H1 (cell line): ENCODE results near the gene SDHAF4. TPM values are rescaled to one million over a fixed set of nuclear protein-coding genes. Genes with fewer than 3 reads are reported as not detected.

ENCODE experiments used
- CTCF ChIA-PET: fragments of 300-600 bp; sonication (Branson Sonifier 250); formaldehyde crosslinking; loops from one replicate; lab custom pipeline; 2021; ENCODE audit not compliant: partially characterized antibody; lab: Charles Lee
- POLR2A ChIA-PET: fragments of 300-600 bp; sonication (Branson Sonifier 250); formaldehyde crosslinking; loops from one replicate; lab custom pipeline; 2021; ENCODE audit warnings: inconsistent platforms; ENCODE audit not compliant: partially characterized antibody; lab: Charles Lee
- DNase-seq, 2 experiments: peaks; one replicate each; pipeline versions ENCODE4 v3.0.0 to v3.0.0-alpha.2; 2010 to 2022; ENCODE audit warnings: low spot score in 2 of 2, low read depth in 1 of 2, mixed read lengths in 1 of 2
- FAIRE-seq: peaks from 2 replicates; lab custom pipeline; 2011; peaks lifted over from hg19 to GRCh38; lab: Jason Lieb, UNC
- H2AFZ ChIP-seq: 2 replicates; pipeline ENCODE4 v1.8.1; 2012; ENCODE audit warnings: low read length, inconsistent platforms
- H2AK5ac ChIP-seq: 2 replicates; pipeline ENCODE4 v1.6.1; 2013; ENCODE audit warnings: low read depth, low read length
- H2BK120ac ChIP-seq: replicated peaks from 2 replicates; pipeline ENCODE3; 2013; ENCODE audit warnings: low read depth, low read length, inconsistent platforms
- H2BK12ac ChIP-seq: 2 replicates; pipeline ENCODE4 v1.6.1; 2013; ENCODE audit warnings: low read depth, low read length
- H2BK15ac ChIP-seq: 2 replicates; pipeline ENCODE4 v1.6.1; 2013; ENCODE audit warnings: low read length
- H2BK20ac ChIP-seq: 2 replicates; pipeline ENCODE4 v1.6.1; 2013; ENCODE audit warnings: low read length
- H2BK5ac ChIP-seq: 2 replicates; pipeline ENCODE4 v1.6.1; 2013; ENCODE audit warnings: low read depth, low read length
- H3K14ac ChIP-seq: 2 replicates; pipeline ENCODE4 v1.6.1; 2013; ENCODE audit warnings: inconsistent platforms; ENCODE audit not compliant: insufficient read length
- H3K18ac ChIP-seq: 2 replicates; pipeline ENCODE4 v1.6.1; 2013; ENCODE audit warnings: low read length; ENCODE audit errors: extremely low read depth
- H3K23ac ChIP-seq: 2 replicates; pipeline ENCODE4 v1.6.1; 2013; ENCODE audit warnings: inconsistent platforms; ENCODE audit not compliant: insufficient read length
- H3K23me2 ChIP-seq: 2 replicates; pipeline ENCODE4 v1.6.1; 2013; ENCODE audit warnings: low read depth, low read length
- H3K27ac ChIP-seq: 2 replicates; pipeline ENCODE4 v1.6.1; 2011; ENCODE audit warnings: low read depth, low read length, inconsistent platforms
- H3K27me3 ChIP-seq, 4 experiments: replicated peaks in 1 of 4; 1 replicate in 1 of 4; 2 replicates in 3 of 4; pipeline versions ENCODE4 v1.6.1 to v1.8.1; 2011 to 2013; ENCODE audit warnings: low read length in 3 of 4, mild to moderate bottlenecking in 3 of 4, inconsistent platforms in 2 of 4, mixed read lengths in 2 of 4, moderate library complexity in 1 of 4; ENCODE audit not compliant: control insufficient read depth in 3 of 4, insufficient read depth in 3 of 4; ENCODE audit errors: extremely low read depth in 1 of 4
- H3K36me3 ChIP-seq, 4 experiments: 2 replicates each; pipeline versions ENCODE4 v1.6.1 to v1.8.1; 2011 to 2013; ENCODE audit warnings: mild to moderate bottlenecking in 4 of 4, low read length in 3 of 4, moderate library complexity in 2 of 4, control low read depth in 1 of 4, inconsistent platforms in 1 of 4; ENCODE audit not compliant: insufficient read depth in 4 of 4, control insufficient read depth in 2 of 4
- H3K4ac ChIP-seq: replicated peaks from 2 replicates; pipeline ENCODE3; 2013; ENCODE audit warnings: low read length, low read depth, mixed read lengths, inconsistent platforms; ENCODE audit not compliant: insufficient read length
- H3K4me1 ChIP-seq, 4 experiments: replicated peaks in 1 of 4; 1 replicate in 1 of 4; 2 replicates in 3 of 4; pipeline versions ENCODE4 v1.6.1 to v1.8.1; 2011 to 2013; ENCODE audit warnings: low read length in 3 of 4, inconsistent platforms in 2 of 4, mixed read lengths in 1 of 4; ENCODE audit not compliant: insufficient read depth in 4 of 4, control insufficient read depth in 3 of 4
- H3K4me2 ChIP-seq, 2 experiments: 2 replicates each; pipeline versions ENCODE4 v1.6.1 to v1.8.1; 2011 to 2013; ENCODE audit warnings: low read depth in 2 of 2, low read length in 2 of 2, control low read depth in 1 of 2, inconsistent platforms in 1 of 2, mild to moderate bottlenecking in 1 of 2; ENCODE audit not compliant: insufficient read depth in 1 of 2
- H3K4me3 ChIP-seq, 4 experiments: fragments of 200-600, 300-600 bp in 1 of 4; sonication (generic), shearing (Covaris generic), sonication (Bioruptor Twin) in 1 of 4; 2 replicates each; pipeline versions ENCODE4 v1.5.1 to v1.8.1; 2011 to 2016; ENCODE audit warnings: low read length in 4 of 4, low read depth in 3 of 4, control low read depth in 2 of 4, inconsistent platforms in 2 of 4, mild to moderate bottlenecking in 2 of 4, mixed read lengths in 1 of 4, moderate library complexity in 1 of 4; ENCODE audit not compliant: insufficient read depth in 2 of 4; ENCODE audit errors: extremely low read depth in 1 of 4
- H3K56ac ChIP-seq: replicated peaks from 2 replicates; pipeline ENCODE3; 2013; ENCODE audit warnings: low read depth, mild to moderate bottlenecking, mixed read lengths, low read length, inconsistent platforms; ENCODE audit not compliant: insufficient read length
- H3K79me1 ChIP-seq: 2 replicates; pipeline ENCODE4 v1.6.1; 2013; ENCODE audit warnings: low read depth, low read length, control low read depth
- H3K79me2 ChIP-seq, 2 experiments: 2 replicates each; pipeline versions ENCODE4 v1.6.1 to v1.8.1; 2012 to 2013; ENCODE audit warnings: low read length in 2 of 2, mild to moderate bottlenecking in 2 of 2, inconsistent platforms in 1 of 2; ENCODE audit not compliant: insufficient read depth in 2 of 2, control insufficient read depth in 1 of 2
- H3K9ac ChIP-seq, 4 experiments: replicated peaks in 1 of 4; 1 replicate in 1 of 4; 2 replicates in 3 of 4; pipeline versions ENCODE4 v1.6.1 to v1.8.1; 2011 to 2013; ENCODE audit warnings: low read depth in 3 of 4, low read length in 3 of 4, control low read depth in 2 of 4, mild to moderate bottlenecking in 2 of 4, moderate library complexity in 2 of 4, inconsistent platforms in 1 of 4; ENCODE audit errors: extremely low read depth in 1 of 4
- H3K9me3 ChIP-seq, 2 experiments: 2 replicates each; pipeline versions ENCODE4 v1.6.1 to v1.8.1; 2012 to 2013; ENCODE audit warnings: mild to moderate bottlenecking in 2 of 2, moderate library complexity in 2 of 2, control low read depth in 1 of 2, inconsistent platforms in 1 of 2, low read depth in 1 of 2, low read length in 1 of 2, mixed read lengths in 1 of 2; ENCODE audit not compliant: insufficient read depth in 2 of 2
- H4K20me1 ChIP-seq, 2 experiments: replicated peaks in 1 of 2; 2 replicates each; pipeline versions ENCODE3 to v1.8.1; 2011 to 2013; ENCODE audit warnings: inconsistent platforms in 2 of 2, low read length in 2 of 2, mild to moderate bottlenecking in 1 of 2; ENCODE audit not compliant: insufficient read depth in 2 of 2, control insufficient read depth in 1 of 2
- H4K5ac ChIP-seq: 2 replicates; pipeline ENCODE4 v1.6.1; 2013; ENCODE audit warnings: low read length, low read depth, mixed read lengths, inconsistent platforms; ENCODE audit not compliant: insufficient read length
- H4K8ac ChIP-seq: 2 replicates; pipeline ENCODE4 v1.8.0; 2013; ENCODE audit warnings: mild to moderate bottlenecking, moderate library complexity, low read length, inconsistent platforms; ENCODE audit not compliant: insufficient read depth; ENCODE audit errors: extremely low read depth
- H4K91ac ChIP-seq: replicated peaks from 2 replicates; pipeline ENCODE3; 2013; ENCODE audit warnings: low read length, mixed read lengths, inconsistent platforms; ENCODE audit not compliant: insufficient read length
- HDAC6 ChIP-seq: IDR thresholded peaks from one replicate; pipeline ENCODE4 v1.7.1; 2012; ENCODE audit warnings: low read depth, mild to moderate bottlenecking, inconsistent platforms, low read length, moderate library complexity
- POLR2A ChIP-seq, 2 experiments: IDR thresholded peaks; 1 replicate in 1 of 2; 2 replicates in 1 of 2; pipeline ENCODE4 v1.6.1; 2011; ENCODE audit warnings: low read depth in 2 of 2, low read length in 2 of 2, mild to moderate bottlenecking in 2 of 2; ENCODE audit errors: control extremely low read depth in 1 of 2
- RAD21 ChIP-seq, 2 experiments: IDR thresholded peaks in 1 of 2; conservative IDR thresholded peaks in 1 of 2; 2 replicates each; pipeline ENCODE4 v1.6.1; 2011; ENCODE audit warnings: low read depth in 2 of 2, low read length in 2 of 2, improper control_type of control experiment in 1 of 2, inconsistent platforms in 1 of 2, mild to moderate bottlenecking in 1 of 2, moderate library complexity in 1 of 2
- SIX5 ChIP-seq: IDR thresholded peaks from 2 replicates; pipeline ENCODE4 v1.6.1; 2011; ENCODE audit warnings: mild to moderate bottlenecking, low read depth, low read length
- SP2 ChIP-seq: IDR thresholded peaks from 2 replicates; pipeline ENCODE4 v1.6.1; 2012; ENCODE audit warnings: mild to moderate bottlenecking, low read length, inconsistent platforms
- TAF7 ChIP-seq: optimal IDR thresholded peaks from 2 replicates; pipeline ENCODE3; 2011; ENCODE audit warnings: low read depth, mild to moderate bottlenecking, inconsistent platforms, low read length, moderate library complexity, borderline replicate concordance
- TBP ChIP-seq: IDR thresholded peaks from 2 replicates; pipeline ENCODE4 v1.6.1; 2011; ENCODE audit warnings: low read depth, low read length, improper control_type of control experiment
- YY1 ChIP-seq: IDR thresholded peaks from 2 replicates; pipeline ENCODE4 v1.6.1; 2011; ENCODE audit warnings: low read depth, mild to moderate bottlenecking, low read length
- ZNF274 ChIP-seq: IDR thresholded peaks from 2 replicates; pipeline ENCODE4 v1.7.0; 2012; ENCODE audit warnings: low read length, borderline replicate concordance; ENCODE audit errors: extremely low read depth
- WGBS, 2 experiments: shearing (Covaris generic) in 1 of 2; methylation state at CpG; one replicate each; pipeline versions ENCODE4 v1.1.6 to v1.1.7; 2013 to 2015; ENCODE audit warnings: low lambda C conversion rate in 2 of 2, mixed read lengths in 2 of 2, inconsistent platforms in 1 of 2, low coverage in 1 of 2, missing lambda C conversion rate in 1 of 2; ENCODE audit not compliant: insufficient replicate concordance in 2 of 2, insufficient coverage in 1 of 2, insufficient read length in 1 of 2; ENCODE audit errors: extremely low coverage in 1 of 2, missing lambda C conversion rate in 1 of 2; 5-methylcytosine and 5-hydroxymethylcytosine counted together
- polyA plus RNA-seq, 7 experiments: library from polyadenylated mRNA; depleted of rRNA in 3 of 7; stranded (reverse) in 5 of 7; unstranded in 2 of 7; fragments of >200 nt in 5 of 7; fragments of 200-250 nt in 2 of 7; gene quantifications; 1 replicate in 5 of 7; 2 replicates in 1 of 7; 4 replicates in 1 of 7; pipeline versions ENCODE4 v1.2.1 to v1.2.3, GENCODE V29; 2011 to 2013; ENCODE audit warnings: missing spikeins in 2 of 7, mixed read lengths in 2 of 7
- total RNA-seq: library from RNA; stranded (reverse); fragmentation: NEBNext Ultra II Directional; extraction: Animal tissue kit (Norgen Biotek cat#: 25700); gene quantifications from 2 replicates; pipeline ENCODE4 v1.2.1, GENCODE V29; 2021
- TF ChIP-seq, protein P1 (sequence below): IDR thresholded peaks from 2 replicates; pipeline ENCODE4 v1.6.1; 2012; ENCODE audit warnings: inconsistent platforms
- TF ChIP-seq, protein P2 (sequence below): IDR thresholded peaks from 2 replicates; pipeline ENCODE4 v1.6.1; 2012; ENCODE audit warnings: low read length, inconsistent platforms
- TF ChIP-seq, protein P3 (sequence below): IDR thresholded peaks from 2 replicates; pipeline ENCODE4 v1.6.1; 2011; ENCODE audit warnings: low read length, improper control_type of control experiment

SDHAF4 gene
- total and polyA plus RNA-seq, 2 of the 8 experiments (the other 6 are each of a cell fraction or from before 2014, with no cell fraction given): 9.8 to 14.9 TPM

DNA sequence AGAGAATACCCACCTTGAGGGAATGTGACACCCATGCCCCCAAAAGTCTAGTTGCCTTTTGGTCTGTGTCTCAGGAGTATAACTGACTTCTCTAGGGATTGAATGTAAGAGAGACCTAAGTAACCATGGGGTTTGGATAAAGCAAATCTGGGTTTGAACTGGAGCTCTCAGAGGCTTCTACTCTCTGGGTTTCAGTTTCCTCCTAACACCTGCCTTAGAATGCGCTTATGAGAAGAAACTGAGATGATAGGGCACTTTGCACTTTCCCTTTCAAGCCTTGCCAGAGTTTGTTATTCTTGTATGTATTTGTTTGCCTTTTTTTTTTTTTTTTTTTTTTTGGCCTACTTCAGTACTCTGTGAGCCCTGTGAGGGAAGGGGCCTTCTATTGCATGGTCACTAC, 19.4 kb downstream of the SDHAF4 start:
- Histone ChIP-seq H2BK20ac (no peak overlapping the region), H3K4me2 (no peak overlapping the region), H4K8ac (no peak overlapping the region), H3K79me1 (no peaks in the 10 kb centered on the region), H2BK12ac (no peak overlapping the region), H3K9ac (no peak overlapping the region), H3K36me3 (peaks cover 0 to 16% (median 6%) of the 10 kb centered on the region in 4 experiments; a peak in 4 of 8 replicates), H2AK5ac (no peak overlapping the region), H3K27ac (no peak overlapping the region), H2AFZ (no peak overlapping the region), H4K5ac (no peak overlapping the region), H2BK120ac (no peak overlapping the region), H3K14ac (no peak overlapping the region), H3K4ac (no peak overlapping the region), H3K4me3 (no peak overlapping the region), H3K4me1 (no peaks in the 10 kb centered on the region), H2BK5ac (no peak overlapping the region), H3K23me2 (no peaks in the 10 kb centered on the region), H3K56ac (no peak overlapping the region), H3K18ac (no peak overlapping the region), H3K23ac (no peak overlapping the region), H3K79me2 (no peaks in the 10 kb centered on the region), H3K9me3 (no peaks in the 10 kb centered on the region), H2BK15ac (no peak overlapping the region), H3K27me3 (no peaks in the 10 kb centered on the region), H4K91ac (no peak overlapping the region), H4K20me1 (peaks cover 0 to 2% of the 10 kb centered on the region in 2 experiments)
- FAIRE-seq: no peak
- 89% methylated on average over 1 of the region's 1 CpG; no CpG with 5 or more reads in 1 of the 2 experiments for WGBS, 2 experiments
- POLR2A ChIA-PET: no interaction called here
- no peak for DNase-seq
- CTCF ChIA-PET: interaction anchor here (0.7 to 1.3 kb wide), 2 partner anchors 298 to 370 kb away, joined by 3 to 4 read pairs; no protein-coding TSS in a partner anchor
- TF ChIP-seq SP2 (no peak), YY1 (no peak), TAF7 (no peak), RAD21 (IDR thresholded peaks at IDR 0.05 in 1 of 2, conservative IDR thresholded peaks at IDR 0.05 in 1 of 2; ENCODE audit: low read depth in 2 of 2, low read length in 2 of 2) (no peak), SIX5 (no peak), TBP (no peak), POLR2A (IDR thresholded peaks at IDR 0.05; ENCODE audit: control extremely low read depth in 1 of 2, low read depth in 2 of 2, low read length in 2 of 2) (no peak), ZNF274 (no peak), HDAC6 (no peak)
- TF ChIP-seq, protein P1, sequence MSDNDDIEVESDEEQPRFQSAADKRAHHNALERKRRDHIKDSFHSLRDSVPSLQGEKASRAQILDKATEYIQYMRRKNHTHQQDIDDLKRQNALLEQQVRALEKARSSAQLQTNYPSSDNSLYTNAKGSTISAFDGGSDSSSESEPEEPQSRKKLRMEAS: no peak
- TF ChIP-seq, protein P2, sequence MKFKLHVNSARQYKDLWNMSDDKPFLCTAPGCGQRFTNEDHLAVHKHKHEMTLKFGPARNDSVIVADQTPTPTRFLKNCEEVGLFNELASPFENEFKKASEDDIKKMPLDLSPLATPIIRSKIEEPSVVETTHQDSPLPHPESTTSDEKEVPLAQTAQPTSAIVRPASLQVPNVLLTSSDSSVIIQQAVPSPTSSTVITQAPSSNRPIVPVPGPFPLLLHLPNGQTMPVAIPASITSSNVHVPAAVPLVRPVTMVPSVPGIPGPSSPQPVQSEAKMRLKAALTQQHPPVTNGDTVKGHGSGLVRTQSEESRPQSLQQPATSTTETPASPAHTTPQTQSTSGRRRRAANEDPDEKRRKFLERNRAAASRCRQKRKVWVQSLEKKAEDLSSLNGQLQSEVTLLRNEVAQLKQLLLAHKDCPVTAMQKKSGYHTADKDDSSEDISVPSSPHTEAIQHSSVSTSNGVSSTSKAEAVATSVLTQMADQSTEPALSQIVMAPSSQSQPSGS: no peak
- TF ChIP-seq, protein P3, sequence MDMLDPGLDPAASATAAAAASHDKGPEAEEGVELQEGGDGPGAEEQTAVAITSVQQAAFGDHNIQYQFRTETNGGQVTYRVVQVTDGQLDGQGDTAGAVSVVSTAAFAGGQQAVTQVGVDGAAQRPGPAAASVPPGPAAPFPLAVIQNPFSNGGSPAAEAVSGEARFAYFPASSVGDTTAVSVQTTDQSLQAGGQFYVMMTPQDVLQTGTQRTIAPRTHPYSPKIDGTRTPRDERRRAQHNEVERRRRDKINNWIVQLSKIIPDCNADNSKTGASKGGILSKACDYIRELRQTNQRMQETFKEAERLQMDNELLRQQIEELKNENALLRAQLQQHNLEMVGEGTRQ: no peak
